Trophoblast cell (in vitro differentiated cells and primary cell): ENCODE results near the gene CPED1.
A peak's percentile ranks its signal among the peaks of the same experiment; 100 is the strongest.

Experiments used
- DNase-seq, 2 donors: peaks; one replicate each; pipeline ENCODE4 v3.0.0-alpha.2; 2016
- H2AFZ ChIP-seq: 2 replicates; pipeline ENCODE4 v1.6.1; 2013; ENCODE audit warnings: low read length, moderate library complexity, mild to moderate bottlenecking; ENCODE audit not compliant: insufficient read depth, poor library complexity
- H2AK5ac ChIP-seq: 2 replicates; pipeline ENCODE4 v1.6.1; 2013; ENCODE audit warnings: mild to moderate bottlenecking, low read length
- H2BK120ac ChIP-seq: 2 replicates; pipeline ENCODE4 v1.6.1; 2013; ENCODE audit warnings: low read length, mild to moderate bottlenecking, moderate library complexity; ENCODE audit not compliant: insufficient read depth, poor library complexity
- H2BK12ac ChIP-seq: 2 replicates; pipeline ENCODE4 v1.6.1; 2013; ENCODE audit warnings: mild to moderate bottlenecking, low read length, moderate library complexity
- H2BK5ac ChIP-seq: 2 replicates; pipeline ENCODE4 v1.6.1; 2013; ENCODE audit warnings: low read length, low read depth, moderate library complexity, mild to moderate bottlenecking; ENCODE audit not compliant: poor library complexity
- H3K14ac ChIP-seq: 2 replicates; pipeline ENCODE4 v1.6.1; 2013; ENCODE audit warnings: mild to moderate bottlenecking, low read length
- H3K18ac ChIP-seq: 2 replicates; pipeline ENCODE4 v1.6.1; 2013; ENCODE audit warnings: mild to moderate bottlenecking, low read length
- H3K23ac ChIP-seq: 2 replicates; pipeline ENCODE4 v1.6.1; 2013; ENCODE audit warnings: low read length
- H3K27ac ChIP-seq: 2 replicates; pipeline ENCODE4 v1.5.1; 2013; ENCODE audit warnings: low read depth, mild to moderate bottlenecking, inconsistent platforms, low read length, moderate library complexity
- H3K27me3 ChIP-seq: 2 replicates; pipeline ENCODE4 v1.6.1; 2013; ENCODE audit warnings: inconsistent platforms, mild to moderate bottlenecking, low read length, moderate library complexity; ENCODE audit not compliant: insufficient read depth
- H3K36me3 ChIP-seq, 2 experiments: 1 replicate in 1 of 2; 2 replicates in 1 of 2; pipeline ENCODE4 v1.6.1; 2013; ENCODE audit warnings: low read length in 2 of 2, mild to moderate bottlenecking in 2 of 2, moderate library complexity in 1 of 2; ENCODE audit not compliant: insufficient read depth in 2 of 2, control insufficient read depth in 1 of 2
- H3K4ac ChIP-seq: 2 replicates; pipeline ENCODE4 v1.6.1; 2013; ENCODE audit warnings: low read depth, mild to moderate bottlenecking, low read length, moderate library complexity
- H3K4me1 ChIP-seq, 2 experiments: 1 replicate in 1 of 2; 2 replicates in 1 of 2; pipeline ENCODE4 v1.6.1; 2013; ENCODE audit warnings: low read length in 2 of 2, mild to moderate bottlenecking in 2 of 2, moderate library complexity in 1 of 2; ENCODE audit not compliant: insufficient read depth in 2 of 2, control insufficient read depth in 1 of 2
- H3K4me2 ChIP-seq: 2 replicates; pipeline ENCODE4 v1.6.1; 2013; ENCODE audit warnings: inconsistent platforms, mild to moderate bottlenecking, low read length, moderate library complexity
- H3K4me3 ChIP-seq: 2 replicates; pipeline ENCODE4 v1.5.1; 2013; ENCODE audit warnings: mild to moderate bottlenecking, low read depth, low read length, inconsistent platforms
- H3K79me1 ChIP-seq: one replicate; pipeline ENCODE4 v1.6.1; 2013; ENCODE audit warnings: low read length
- H3K79me2 ChIP-seq: 2 replicates; pipeline ENCODE4 v1.6.1; 2013; ENCODE audit warnings: low read length, mild to moderate bottlenecking; ENCODE audit not compliant: control insufficient read depth, insufficient read depth, poor library complexity
- H3K9ac ChIP-seq: 2 replicates; pipeline ENCODE4 v1.6.1; 2013; ENCODE audit warnings: mild to moderate bottlenecking, low read length
- H3K9me3 ChIP-seq: 2 replicates; pipeline ENCODE4 v1.6.1; 2013; ENCODE audit warnings: low read depth, mild to moderate bottlenecking, control low read depth, inconsistent platforms, low read length; ENCODE audit not compliant: insufficient read depth
- H4K12ac ChIP-seq: 2 replicates; pipeline ENCODE4 v1.6.1; 2013; ENCODE audit warnings: low read depth, mild to moderate bottlenecking, low read length, moderate library complexity
- H4K8ac ChIP-seq: 2 replicates; pipeline ENCODE4 v1.6.1; 2013; ENCODE audit warnings: low read depth, mild to moderate bottlenecking, low read length, moderate library complexity
- H4K91ac ChIP-seq: one replicate; pipeline ENCODE4 v1.6.1; 2013; ENCODE audit warnings: low read depth, mild to moderate bottlenecking, low read length, moderate library complexity
- WGBS: extraction: QIAGEN DNeasy Blood & Tissue Kit; methylation state at CpG from one replicate; pipeline ENCODE4 v1.1.7; 2013; ENCODE audit warnings: missing lambda C conversion rate; ENCODE audit not compliant: insufficient read length, insufficient coverage; ENCODE audit errors: extremely low coverage; 5-methylcytosine and 5-hydroxymethylcytosine counted together

Gene CPED1

DNA sequence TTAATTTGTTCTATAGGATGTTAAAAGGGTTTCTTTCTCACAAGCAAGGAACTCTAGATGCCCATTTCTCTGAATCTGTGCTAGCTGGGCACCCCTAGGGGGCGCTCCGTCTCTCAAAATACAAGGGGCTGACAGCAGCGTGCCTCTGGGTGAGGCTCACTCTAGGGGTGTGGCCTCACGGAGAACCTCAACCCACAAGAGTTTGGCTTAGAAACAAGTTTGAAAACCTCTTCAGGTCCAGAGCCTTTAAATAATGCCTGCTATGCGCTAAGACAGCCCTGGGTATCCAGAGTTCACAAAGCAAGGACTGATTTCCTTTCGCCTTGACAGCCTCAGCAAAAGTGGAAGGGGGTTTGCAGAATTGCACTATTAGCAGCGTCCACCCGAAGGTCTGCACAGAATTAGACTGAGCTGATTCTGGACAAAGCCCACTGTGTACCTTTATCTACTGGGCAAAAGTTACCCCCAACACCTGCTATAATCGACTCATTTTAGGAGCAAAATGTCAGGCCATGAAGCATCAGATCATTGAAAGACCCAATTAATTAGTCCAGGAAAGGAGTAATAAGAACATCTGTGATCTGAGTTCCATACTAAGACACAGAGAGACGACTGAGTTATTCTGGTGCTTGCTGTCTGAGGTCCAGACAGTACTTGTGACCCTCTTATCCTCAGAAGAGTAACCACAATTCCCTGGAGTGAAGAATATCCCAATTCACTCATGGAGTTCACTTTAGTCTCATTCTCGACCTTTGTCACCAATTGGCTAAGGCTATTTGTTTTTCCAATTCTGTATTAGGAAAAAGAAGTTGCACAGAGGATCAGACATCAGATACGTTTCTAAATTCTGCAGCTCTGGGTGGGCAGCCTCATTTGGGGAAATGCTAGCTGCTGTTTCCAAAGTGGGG, 574 bp upstream of the CPED1 start:
- Histone ChIP-seq H3K4ac (no peak overlapping the region), H3K27ac (no peak overlapping the region), H3K79me2 (no peaks in the 10 kb centered on the region), H3K4me3 (no peak overlapping the region), H3K18ac (no peak overlapping the region), H2AK5ac (no peak overlapping the region), H3K23ac (no peak overlapping the region), H3K27me3 (no peaks in the 10 kb centered on the region), H2BK5ac (no peak overlapping the region), H2BK120ac (no peak overlapping the region), H3K9ac (no peak overlapping the region), H2AFZ (no peak overlapping the region), H3K36me3 (no peaks in the 10 kb centered on the region), H3K14ac (no peak overlapping the region), H4K8ac (no peak overlapping the region), H3K4me2 (peak overlapping the region; percentile 59), H3K79me1 (no peaks in the 10 kb centered on the region), H3K4me1 (no peaks in the 10 kb centered on the region), H3K9me3 (no peaks in the 10 kb centered on the region), H4K91ac (no peak overlapping the region), H4K12ac (no peak overlapping the region), H2BK12ac (no peak overlapping the region)
- no CpG with 5 or more reads among the region's 12 CpGs for WGBS
- DNase-seq = peak; percentile 92 to 96

DNA sequence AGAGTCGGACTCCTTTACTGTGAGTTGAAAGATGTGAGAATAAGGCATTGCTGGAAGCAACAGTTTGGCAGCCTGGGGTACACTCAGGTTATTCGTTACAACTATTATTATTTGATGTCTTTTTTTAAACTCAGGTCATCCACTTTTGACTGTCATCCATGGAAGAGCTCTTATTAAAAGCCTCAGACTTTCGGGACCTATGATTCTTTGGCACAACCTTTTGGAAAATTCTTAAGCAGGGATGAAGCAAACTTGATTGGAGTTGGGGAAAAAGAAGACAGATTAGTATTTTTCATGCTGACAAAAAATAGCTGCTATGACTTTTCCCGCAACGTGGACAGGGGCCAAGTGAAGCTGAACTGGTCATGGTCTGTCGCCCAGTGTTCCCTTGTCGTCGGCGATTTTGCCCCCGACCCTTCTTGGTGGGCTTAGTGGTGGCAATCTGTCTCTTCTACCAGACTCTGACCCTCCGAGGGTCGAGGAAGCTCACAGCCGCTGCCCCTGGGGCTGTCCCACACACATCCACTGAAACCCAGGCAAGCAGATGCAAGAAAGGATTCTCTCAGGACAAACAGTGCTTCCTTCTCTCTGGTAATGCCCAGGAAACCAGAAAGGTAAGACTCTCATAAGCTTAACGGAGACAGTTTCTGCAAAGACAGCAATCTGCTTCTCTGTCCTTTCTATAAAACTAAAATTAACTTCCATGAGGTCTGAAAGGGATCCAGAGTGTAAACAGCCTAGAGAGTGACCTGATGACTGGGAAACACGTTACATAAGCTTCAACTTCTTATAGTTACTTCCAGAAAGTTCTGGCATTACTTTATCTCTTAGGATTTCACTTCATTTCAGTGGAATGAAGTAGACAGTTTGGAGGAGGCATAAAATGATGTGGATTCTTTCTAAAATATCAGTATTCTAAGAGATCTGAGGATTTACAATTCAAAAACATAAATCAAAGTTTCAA, 1.0 kb downstream of the CPED1 start:
- no peak overlapping the region for H3K9ac ChIP-seq
- H3K4me1 ChIP-seq = no peaks in the 10 kb centered on the region
- H3K23ac ChIP-seq = no peak overlapping the region
- WGBS = no CpG with 5 or more reads among the region's 15 CpGs
- no peak overlapping the region for H2AK5ac ChIP-seq
- H3K4me2 ChIP-seq = no peak overlapping the region
- H4K8ac ChIP-seq = no peak overlapping the region
- H3K79me2 ChIP-seq = no peaks in the 10 kb centered on the region
- no peaks in the 10 kb centered on the region for H3K9me3 ChIP-seq
- no peak overlapping the region for H3K14ac ChIP-seq
- no peak overlapping the region for H4K12ac ChIP-seq
- H3K36me3 ChIP-seq = no peaks in the 10 kb centered on the region
- H3K4ac ChIP-seq = no peak overlapping the region
- H2BK5ac ChIP-seq = no peak overlapping the region
- DNase-seq = peak in 1 of 2 donors; percentile 10
- no peak overlapping the region for H3K27ac ChIP-seq
- no peak overlapping the region for H2BK120ac ChIP-seq
- no peaks in the 10 kb centered on the region for H3K27me3 ChIP-seq
- no peak overlapping the region for H3K4me3 ChIP-seq
- no peaks in the 10 kb centered on the region for H3K79me1 ChIP-seq
- H2AFZ ChIP-seq = no peak overlapping the region
- H3K18ac ChIP-seq = no peak overlapping the region
- no peak overlapping the region for H4K91ac ChIP-seq
- no peak overlapping the region for H2BK12ac ChIP-seq

DNA sequence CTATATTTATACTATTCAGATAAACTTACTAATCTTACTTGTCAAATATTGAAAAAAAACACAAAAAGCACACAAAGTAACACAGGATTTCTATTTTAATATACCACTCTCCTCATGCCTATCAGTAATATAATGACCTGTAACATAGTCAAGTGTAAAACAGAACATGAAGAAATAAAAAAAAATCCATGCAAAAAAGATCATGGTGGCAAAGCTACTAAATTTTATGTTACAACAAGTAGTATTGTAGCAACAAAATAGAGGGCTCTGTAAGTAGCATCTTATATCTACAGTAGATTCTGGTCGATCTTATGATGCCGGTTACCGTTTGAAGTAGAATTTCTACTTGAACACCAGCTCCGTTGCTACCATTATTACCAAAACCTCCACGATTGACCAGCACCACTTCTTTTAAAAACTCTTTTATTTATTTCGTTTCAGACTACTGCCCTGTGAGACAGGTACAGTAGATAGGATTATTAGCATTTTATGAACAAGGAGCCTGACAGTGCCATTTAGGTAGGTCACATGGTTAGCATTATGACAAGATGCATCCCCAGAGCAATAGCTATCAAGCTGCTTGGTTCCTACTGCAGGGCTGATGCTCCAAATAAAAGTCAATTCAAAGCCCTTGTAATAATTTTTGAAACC, 2.1 kb downstream of the CPED1 start:
- H3K27ac ChIP-seq = no peak overlapping the region
- no peak overlapping the region for H3K4ac ChIP-seq
- H3K4me2 ChIP-seq = no peak overlapping the region
- H3K9me3 ChIP-seq = no peaks in the 10 kb centered on the region
- WGBS = no CpG with 5 or more reads among the region's 6 CpGs
- H4K91ac ChIP-seq = no peak overlapping the region
- no peak overlapping the region for H2AK5ac ChIP-seq
- no peak overlapping the region for H2BK5ac ChIP-seq
- peak in 1 of 2 donors; percentile 21 for DNase-seq
- no peak overlapping the region for H4K12ac ChIP-seq
- no peak overlapping the region for H2BK120ac ChIP-seq
- no peaks in the 10 kb centered on the region for H3K27me3 ChIP-seq
- no peak overlapping the region for H3K23ac ChIP-seq
- no peak overlapping the region for H4K8ac ChIP-seq
- no peak overlapping the region for H3K4me3 ChIP-seq
- no peak overlapping the region for H3K18ac ChIP-seq
- H2AFZ ChIP-seq = no peak overlapping the region
- H3K36me3 ChIP-seq = no peaks in the 10 kb centered on the region
- no peaks in the 10 kb centered on the region for H3K79me2 ChIP-seq
- H3K79me1 ChIP-seq = no peaks in the 10 kb centered on the region
- H3K9ac ChIP-seq = no peak overlapping the region
- H2BK12ac ChIP-seq = no peak overlapping the region
- no peaks in the 10 kb centered on the region for H3K4me1 ChIP-seq
- no peak overlapping the region for H3K14ac ChIP-seq

DNA sequence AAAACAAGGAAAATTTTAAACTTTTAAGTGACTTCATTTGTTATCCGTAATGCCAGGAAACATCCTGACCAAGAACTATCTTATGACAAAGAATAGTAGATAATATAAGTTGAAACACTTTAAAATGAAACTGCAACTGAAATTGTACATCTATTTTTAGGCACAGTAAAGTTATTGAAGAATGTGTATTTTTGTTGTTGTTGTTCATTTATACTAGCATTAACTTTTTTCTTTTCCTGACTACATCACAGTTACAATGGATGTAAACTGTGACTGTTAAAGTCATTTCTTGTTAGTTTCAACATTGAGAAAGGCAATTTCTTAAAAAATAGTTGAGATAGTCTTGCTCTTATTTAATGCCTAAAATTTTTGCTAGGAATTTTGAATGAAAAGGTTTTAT, 2.6 kb downstream of the CPED1 start:
- Histone ChIP-seq H4K12ac (no peak overlapping the region), H2BK5ac (no peak overlapping the region), H3K18ac (no peak overlapping the region), H2AFZ (no peak overlapping the region), H2BK120ac (no peak overlapping the region), H3K23ac (no peak overlapping the region), H3K4me2 (no peak overlapping the region), H2BK12ac (no peak overlapping the region), H2AK5ac (no peak overlapping the region), H3K36me3 (no peaks in the 10 kb centered on the region), H3K79me1 (no peaks in the 10 kb centered on the region), H3K27ac (no peak overlapping the region), H3K79me2 (no peaks in the 10 kb centered on the region), H3K27me3 (no peaks in the 10 kb centered on the region), H3K14ac (no peak overlapping the region), H3K9ac (no peak overlapping the region), H4K8ac (no peak overlapping the region), H3K9me3 (no peaks in the 10 kb centered on the region), H3K4me1 (no peaks in the 10 kb centered on the region), H4K91ac (no peak overlapping the region), H3K4ac (no peak overlapping the region), H3K4me3 (no peak overlapping the region)
- DNase-seq = no peak
- no CpG with 5 or more reads among the region's 1 CpG for WGBS
